SK-N-SH (cell line): ENCODE measurements around the gene ROR2.

Experiments used
- CHD2 ChIP-seq: fragments of 150-350 bp; IDR thresholded peaks from 2 replicates; pipeline ENCODE4 v1.6.1; 2018; ENCODE audit warnings: low read length; ENCODE audit not compliant: partially characterized antibody
- FOXJ3 ChIP-seq: sonication (generic); formaldehyde crosslinking; IDR thresholded peaks from 2 replicates; pipeline ENCODE4 v1.5.1; 2020; ENCODE audit warnings: mild to moderate bottlenecking, missing genetic modification reagents
- GATA2 ChIP-seq: sonication (generic); formaldehyde crosslinking; IDR thresholded peaks from 2 replicates; pipeline ENCODE4 v1.5.0; 2020; ENCODE audit warnings: mild to moderate bottlenecking, missing genetic modification reagents
- MXI1 ChIP-seq: IDR thresholded peaks from 2 replicates; pipeline ENCODE4 v1.6.1; 2012; ENCODE audit warnings: mild to moderate bottlenecking, low read depth, low read length, improper control_type of control experiment
- POLR2AphosphoS5 ChIP-seq: IDR thresholded peaks from 2 replicates; pipeline ENCODE4 v1.6.1; 2012; ENCODE audit warnings: low read depth, low read length
- RFX5 ChIP-seq: IDR thresholded peaks from 2 replicates; pipeline ENCODE4 v1.6.1; 2012; ENCODE audit warnings: mild to moderate bottlenecking, improper control_type of control experiment, low read length
- SMC3 ChIP-seq: IDR thresholded peaks from 2 replicates; pipeline ENCODE4 v1.6.1; 2012; ENCODE audit warnings: low read depth, low read length, improper control_type of control experiment
- TEAD4 ChIP-seq: IDR thresholded peaks from 2 replicates; pipeline ENCODE4 v1.4.0; 2012; ENCODE audit warnings: mild to moderate bottlenecking, borderline replicate concordance; ENCODE audit not compliant: insufficient read depth
- USF1 ChIP-seq: IDR thresholded peaks from 2 replicates; pipeline ENCODE4 v1.4.0; 2012; ENCODE audit warnings: low read depth, borderline replicate concordance
- ZBTB33 ChIP-seq: IDR thresholded peaks from 2 replicates; pipeline ENCODE4 v1.4.0; 2012; ENCODE audit warnings: low read depth, borderline replicate concordance
- TF ChIP-seq, protein P1 (sequence below): fragments of 200-600 bp; sonication (generic); IDR thresholded peaks from 2 replicates; pipeline ENCODE4 v1.6.1; 2017; ENCODE audit warnings: antibody characterized with exemption, mild to moderate bottlenecking, moderate library complexity
- TF ChIP-seq, protein P2 (sequence below): IDR thresholded peaks from 2 replicates; pipeline ENCODE4 v1.6.1; 2012; ENCODE audit warnings: mild to moderate bottlenecking, low read depth, low read length, moderate library complexity
- TF ChIP-seq, protein P3 (sequence below): IDR thresholded peaks from 2 replicates; pipeline ENCODE4 v1.4.0; 2012; ENCODE audit warnings: low read depth
- TF ChIP-seq, protein P4 (sequence below): fragments of 150-350 bp; IDR thresholded peaks from 2 replicates; pipeline ENCODE4 v1.6.1; 2016; ENCODE audit warnings: mild to moderate bottlenecking, low read depth, low read length

DNA sequence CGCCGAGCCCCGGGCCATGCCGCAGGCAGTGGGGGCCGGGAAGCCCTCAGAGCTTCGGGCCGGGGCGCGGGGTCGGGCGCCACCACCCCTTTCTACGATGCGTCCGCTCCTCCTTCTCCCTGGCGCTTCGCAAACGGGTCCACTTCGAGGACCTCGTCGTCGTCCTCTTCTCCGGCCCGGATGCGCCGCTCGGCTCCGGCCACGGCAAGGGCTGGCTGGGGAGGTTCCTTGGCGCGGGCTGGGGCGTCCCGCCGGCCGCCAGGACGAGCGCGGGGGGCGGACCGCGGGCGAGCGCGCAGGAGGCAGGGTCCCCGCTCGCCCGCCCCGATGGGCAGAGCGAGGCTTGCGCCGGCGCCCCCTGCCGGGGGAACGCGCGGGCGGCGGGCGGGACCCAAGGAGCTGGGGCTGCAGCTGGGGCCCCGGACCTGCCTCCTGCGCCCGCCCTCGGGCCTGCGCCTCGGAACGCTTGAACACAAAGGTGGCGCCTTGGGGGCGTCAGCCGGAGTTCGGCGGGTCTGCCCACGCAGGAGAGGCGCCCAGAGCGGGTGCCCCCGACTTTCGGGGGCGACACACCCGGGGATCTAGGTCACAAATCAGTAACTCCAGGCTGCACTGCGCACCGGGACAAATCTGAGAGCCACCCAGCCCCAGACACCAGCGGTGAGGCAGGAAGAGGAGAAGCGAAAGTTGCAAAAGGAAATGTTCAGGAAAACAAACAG, at the start of gene ROR2:
- TF ChIP-seq POLR2AphosphoS5 (no peak), FOXJ3 (CRISPR knock-in tag) (no peak), ZBTB33 (no peak), GATA2 (CRISPR knock-in tag) (no peak), TEAD4 (no peak), CHD2 (no peak), SMC3 (peak; percentile 75), MXI1 (0 out of 2 replicates have a peak, but pooled peaks have one; percentile 18), USF1 (no peak), RFX5 (no peak)
- TF ChIP-seq, protein P1, sequence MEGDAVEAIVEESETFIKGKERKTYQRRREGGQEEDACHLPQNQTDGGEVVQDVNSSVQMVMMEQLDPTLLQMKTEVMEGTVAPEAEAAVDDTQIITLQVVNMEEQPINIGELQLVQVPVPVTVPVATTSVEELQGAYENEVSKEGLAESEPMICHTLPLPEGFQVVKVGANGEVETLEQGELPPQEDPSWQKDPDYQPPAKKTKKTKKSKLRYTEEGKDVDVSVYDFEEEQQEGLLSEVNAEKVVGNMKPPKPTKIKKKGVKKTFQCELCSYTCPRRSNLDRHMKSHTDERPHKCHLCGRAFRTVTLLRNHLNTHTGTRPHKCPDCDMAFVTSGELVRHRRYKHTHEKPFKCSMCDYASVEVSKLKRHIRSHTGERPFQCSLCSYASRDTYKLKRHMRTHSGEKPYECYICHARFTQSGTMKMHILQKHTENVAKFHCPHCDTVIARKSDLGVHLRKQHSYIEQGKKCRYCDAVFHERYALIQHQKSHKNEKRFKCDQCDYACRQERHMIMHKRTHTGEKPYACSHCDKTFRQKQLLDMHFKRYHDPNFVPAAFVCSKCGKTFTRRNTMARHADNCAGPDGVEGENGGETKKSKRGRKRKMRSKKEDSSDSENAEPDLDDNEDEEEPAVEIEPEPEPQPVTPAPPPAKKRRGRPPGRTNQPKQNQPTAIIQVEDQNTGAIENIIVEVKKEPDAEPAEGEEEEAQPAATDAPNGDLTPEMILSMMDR: peak; percentile 43
- TF ChIP-seq, protein P2, sequence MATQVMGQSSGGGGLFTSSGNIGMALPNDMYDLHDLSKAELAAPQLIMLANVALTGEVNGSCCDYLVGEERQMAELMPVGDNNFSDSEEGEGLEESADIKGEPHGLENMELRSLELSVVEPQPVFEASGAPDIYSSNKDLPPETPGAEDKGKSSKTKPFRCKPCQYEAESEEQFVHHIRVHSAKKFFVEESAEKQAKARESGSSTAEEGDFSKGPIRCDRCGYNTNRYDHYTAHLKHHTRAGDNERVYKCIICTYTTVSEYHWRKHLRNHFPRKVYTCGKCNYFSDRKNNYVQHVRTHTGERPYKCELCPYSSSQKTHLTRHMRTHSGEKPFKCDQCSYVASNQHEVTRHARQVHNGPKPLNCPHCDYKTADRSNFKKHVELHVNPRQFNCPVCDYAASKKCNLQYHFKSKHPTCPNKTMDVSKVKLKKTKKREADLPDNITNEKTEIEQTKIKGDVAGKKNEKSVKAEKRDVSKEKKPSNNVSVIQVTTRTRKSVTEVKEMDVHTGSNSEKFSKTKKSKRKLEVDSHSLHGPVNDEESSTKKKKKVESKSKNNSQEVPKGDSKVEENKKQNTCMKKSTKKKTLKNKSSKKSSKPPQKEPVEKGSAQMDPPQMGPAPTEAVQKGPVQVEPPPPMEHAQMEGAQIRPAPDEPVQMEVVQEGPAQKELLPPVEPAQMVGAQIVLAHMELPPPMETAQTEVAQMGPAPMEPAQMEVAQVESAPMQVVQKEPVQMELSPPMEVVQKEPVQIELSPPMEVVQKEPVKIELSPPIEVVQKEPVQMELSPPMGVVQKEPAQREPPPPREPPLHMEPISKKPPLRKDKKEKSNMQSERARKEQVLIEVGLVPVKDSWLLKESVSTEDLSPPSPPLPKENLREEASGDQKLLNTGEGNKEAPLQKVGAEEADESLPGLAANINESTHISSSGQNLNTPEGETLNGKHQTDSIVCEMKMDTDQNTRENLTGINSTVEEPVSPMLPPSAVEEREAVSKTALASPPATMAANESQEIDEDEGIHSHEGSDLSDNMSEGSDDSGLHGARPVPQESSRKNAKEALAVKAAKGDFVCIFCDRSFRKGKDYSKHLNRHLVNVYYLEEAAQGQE: no peak
- TF ChIP-seq, protein P3, sequence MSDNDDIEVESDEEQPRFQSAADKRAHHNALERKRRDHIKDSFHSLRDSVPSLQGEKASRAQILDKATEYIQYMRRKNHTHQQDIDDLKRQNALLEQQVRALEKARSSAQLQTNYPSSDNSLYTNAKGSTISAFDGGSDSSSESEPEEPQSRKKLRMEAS: no peak
- TF ChIP-seq, protein P4, sequence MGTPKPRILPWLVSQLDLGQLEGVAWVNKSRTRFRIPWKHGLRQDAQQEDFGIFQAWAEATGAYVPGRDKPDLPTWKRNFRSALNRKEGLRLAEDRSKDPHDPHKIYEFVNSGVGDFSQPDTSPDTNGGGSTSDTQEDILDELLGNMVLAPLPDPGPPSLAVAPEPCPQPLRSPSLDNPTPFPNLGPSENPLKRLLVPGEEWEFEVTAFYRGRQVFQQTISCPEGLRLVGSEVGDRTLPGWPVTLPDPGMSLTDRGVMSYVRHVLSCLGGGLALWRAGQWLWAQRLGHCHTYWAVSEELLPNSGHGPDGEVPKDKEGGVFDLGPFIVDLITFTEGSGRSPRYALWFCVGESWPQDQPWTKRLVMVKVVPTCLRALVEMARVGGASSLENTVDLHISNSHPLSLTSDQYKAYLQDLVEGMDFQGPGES: no peak
